Measurements from ENCODE around the gene CTNNA3.

CTNNA3 gene

GRCh38 chr10:66639371-66639770, 1056.6 kb downstream of the CTNNA3 start:
- TF ChIP-seq CTCF (IDR thresholded peaks at IDR 0.05; ENCODE audit: low read depth, low read length) = no peak
- no peak overlapping the region for H3K4me3 ChIP-seq (ENCODE audit: low read depth, low read length)

GRCh38 chr10:66637273-66638036, 1058.5 kb downstream of the CTNNA3 start:
- no peak overlapping the region for H3K4me3 ChIP-seq (ENCODE audit: low read depth, low read length)
- TF ChIP-seq CTCF (IDR thresholded peaks at IDR 0.05; ENCODE audit: low read depth, low read length) = no peak

DNA sequence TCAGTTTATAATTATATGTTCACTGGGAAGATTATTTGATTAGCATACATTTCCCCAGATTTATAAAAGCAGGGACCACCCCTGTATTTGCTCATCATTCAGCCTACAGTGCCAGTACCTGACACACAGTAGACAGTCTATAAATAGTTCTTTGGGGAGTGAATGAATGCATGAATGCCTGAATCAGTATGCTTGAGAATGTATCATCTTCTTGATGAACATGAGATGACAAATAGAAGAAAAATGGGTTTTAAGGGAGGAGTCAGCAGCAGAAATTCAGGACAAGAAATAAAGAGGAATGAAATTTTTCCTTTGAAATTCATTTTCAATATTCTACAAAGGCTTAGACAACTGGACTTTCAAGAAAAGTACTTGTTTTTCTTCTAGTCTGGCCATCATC, 1066.0 kb downstream of the CTNNA3 start:
- no peak for TF ChIP-seq CTCF (IDR thresholded peaks at IDR 0.05; ENCODE audit: low read depth, low read length)
- no peak overlapping the region for H3K4me3 ChIP-seq (ENCODE audit: low read depth, low read length)

DNA sequence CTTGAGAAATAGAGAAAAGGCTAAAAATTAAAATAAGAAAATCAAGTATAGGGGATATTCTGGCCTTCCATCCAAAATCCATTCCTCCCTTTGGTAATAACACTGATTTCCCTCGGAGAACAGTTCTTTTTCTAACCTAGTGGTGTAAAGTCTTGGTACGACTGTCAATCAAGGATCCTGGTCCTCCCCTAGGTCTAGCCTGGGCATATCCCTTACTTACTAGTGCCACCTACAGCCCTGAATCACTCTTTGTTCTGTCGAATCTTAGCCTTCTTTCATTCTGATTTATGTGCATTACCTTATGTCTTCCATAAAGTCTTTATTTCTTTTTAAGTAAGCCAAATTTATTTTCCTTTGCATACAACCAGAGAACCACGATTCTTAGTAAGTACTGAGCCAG, 1068.8 kb downstream of the CTNNA3 start:
- TF ChIP-seq CTCF (IDR thresholded peaks at IDR 0.05; ENCODE audit: low read depth, low read length) = no peak
- no peak overlapping the region for H3K4me3 ChIP-seq (ENCODE audit: low read depth, low read length)

- H3K4me3 ChIP-seq (ENCODE audit: low read depth, low read length) = no peak overlapping the region
- TF ChIP-seq CTCF (IDR thresholded peaks at IDR 0.05; ENCODE audit: low read depth, low read length) = no peak
Observed at GRCh38 chr10:66625709-66626590, 1070.0 kb downstream of the CTNNA3 start.

GRCh38 chr10:66622050-66622449, 1073.9 kb downstream of the CTNNA3 start:
- H3K4me3 ChIP-seq (ENCODE audit: low read depth, low read length) = no peak overlapping the region
- TF ChIP-seq CTCF (IDR thresholded peaks at IDR 0.05; ENCODE audit: low read depth, low read length) = no peak

DNA sequence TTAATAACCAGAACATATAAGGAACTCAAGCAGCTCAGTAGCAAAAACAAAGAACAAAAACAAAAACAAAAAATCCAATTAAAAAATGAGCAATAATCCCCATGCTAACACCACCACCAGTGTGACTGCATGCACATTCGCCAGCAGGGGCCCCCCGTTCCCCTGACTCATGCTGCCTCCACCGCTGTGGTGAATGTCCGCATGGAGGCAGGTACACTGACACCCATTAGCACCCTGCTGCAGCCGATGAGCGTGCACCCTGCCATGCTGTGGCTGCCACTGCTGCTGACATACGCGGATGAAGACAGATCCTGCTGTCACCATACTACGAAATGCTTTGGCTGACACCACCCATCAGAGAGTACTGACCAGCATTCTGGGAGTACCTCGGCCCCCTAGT, 1091.8 kb downstream of the CTNNA3 start:
- TF ChIP-seq CTCF (IDR thresholded peaks at IDR 0.05; ENCODE audit: low read depth, low read length) = no peak
- H3K4me3 ChIP-seq (ENCODE audit: low read depth, low read length) = no peak overlapping the region
